Left lobe of liver (tissue), 2 donors: ENCODE data around the gene MMAA. TPM values are rescaled to one million over a fixed set of nuclear protein-coding genes. Genes with fewer than 3 reads are reported as not detected.

ENCODE experiments used
- ATAC-seq: fragments of 200-7000 bp; cut with Tn5 transposase; one replicate; pipeline ENCODE4 v1.9.1; 2020; ENCODE audit warnings: mild to moderate bottlenecking, moderate library complexity
- DNase-seq: peaks from one replicate; pipeline ENCODE4 v3.0.0-alpha.2; 2020; ENCODE audit warnings: low spot score
- total RNA-seq: library from RNA; stranded (reverse); gene quantifications from one replicate; pipeline ENCODE4 v1.2.1, GENCODE V29; 2021
- donor health status: DM: no; HTN: no; CAD: no; lungs with moderate emphysema.
- donor health status: DM: no; HTN: yes; CAD: no.

The MMAA gene
- total RNA-seq, 1 donor from 2014 or later = 20.7 TPM

DNA sequence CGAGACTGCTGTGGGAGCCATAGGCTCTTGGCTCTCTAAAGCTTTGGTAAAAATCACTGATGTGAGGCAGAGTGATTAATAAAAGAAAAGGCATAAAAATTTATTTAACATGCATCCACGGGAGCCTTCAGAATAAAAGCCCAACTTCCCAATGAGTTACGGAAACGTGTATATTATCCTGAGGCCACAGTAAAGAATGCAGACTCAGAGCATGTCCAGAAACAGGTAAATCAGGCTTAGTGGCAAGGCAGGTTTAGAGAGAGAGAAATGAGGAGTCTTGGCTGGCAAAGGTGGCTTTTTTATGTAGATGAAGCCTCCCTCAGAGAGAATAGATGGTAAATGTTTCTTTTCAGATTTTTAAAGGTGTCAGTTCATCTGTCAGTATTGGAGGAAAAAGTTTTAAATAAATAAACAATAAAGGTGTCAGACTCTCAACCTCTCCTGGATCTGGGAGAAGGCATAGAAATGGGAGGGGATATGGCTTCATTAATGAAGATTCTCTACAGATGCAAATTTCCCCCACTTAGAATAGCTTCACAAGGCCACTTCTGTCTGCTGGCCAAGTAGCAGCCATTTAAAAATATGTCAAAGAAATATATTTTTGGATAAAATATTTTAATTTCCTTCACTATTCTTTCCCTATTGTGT, 84.8 kb downstream of the MMAA start:
- DNase-seq (no peak), ATAC-seq (no peak)

DNA sequence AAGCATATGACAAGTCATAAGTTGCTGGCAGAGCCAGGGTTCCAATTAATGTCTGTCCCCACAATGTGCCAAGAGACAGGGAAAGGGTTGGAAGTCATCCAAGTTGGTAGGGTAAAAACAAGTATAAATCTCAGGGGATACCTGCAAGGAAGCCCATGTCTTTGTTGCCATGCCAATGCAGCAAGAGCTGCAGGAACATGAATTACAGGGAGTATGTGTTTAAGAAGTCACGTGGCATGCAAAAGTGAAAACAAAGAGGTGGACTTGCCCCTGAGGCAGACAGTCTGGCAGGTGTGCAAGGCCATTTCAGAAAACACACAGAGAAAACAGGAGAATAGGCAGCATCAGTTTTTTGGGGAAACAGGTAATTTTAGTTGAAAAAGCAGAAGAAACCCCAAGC, 90.2 kb downstream of the MMAA start:
- DNase-seq (no peak), ATAC-seq (peak; percentile 33)

Other genes with a start within 250 kb of the MMAA start
- gene SMAD1, start 137.5 kb upstream of the MMAA start, total RNA-seq = 15.3 TPM
- gene C4orf51, start 60.8 kb downstream of the MMAA start, total RNA-seq = not detected